Choroid plexus epithelial cell (primary cell): Measurements from ENCODE around the gene PDGFD.

ENCODE experiments used
- DNase-seq: peaks from one replicate; pipeline ENCODE4 v3.0.0-alpha.2; 2010; ENCODE audit warnings: low read depth
- H3K4me3 ChIP-seq: 2 replicates; pipeline ENCODE4 v1.5.1; 2011; ENCODE audit warnings: low read depth, mild to moderate bottlenecking, control low read depth, low read length, moderate library complexity
- TF ChIP-seq, protein P1 (sequence below): conservative IDR thresholded peaks from 2 replicates; pipeline ENCODE4 v1.5.1; 2011; ENCODE audit warnings: low read depth, mild to moderate bottlenecking, control low read depth, inconsistent platforms, low read length, moderate library complexity

Gene PDGFD

GRCh38 chr11:104129145-104129544 lies 34.8 kb downstream of the PDGFD start:
- DNase-seq, result no peak
- H3K4me3 ChIP-seq, result no peak overlapping the region
- TF ChIP-seq, protein P1, sequence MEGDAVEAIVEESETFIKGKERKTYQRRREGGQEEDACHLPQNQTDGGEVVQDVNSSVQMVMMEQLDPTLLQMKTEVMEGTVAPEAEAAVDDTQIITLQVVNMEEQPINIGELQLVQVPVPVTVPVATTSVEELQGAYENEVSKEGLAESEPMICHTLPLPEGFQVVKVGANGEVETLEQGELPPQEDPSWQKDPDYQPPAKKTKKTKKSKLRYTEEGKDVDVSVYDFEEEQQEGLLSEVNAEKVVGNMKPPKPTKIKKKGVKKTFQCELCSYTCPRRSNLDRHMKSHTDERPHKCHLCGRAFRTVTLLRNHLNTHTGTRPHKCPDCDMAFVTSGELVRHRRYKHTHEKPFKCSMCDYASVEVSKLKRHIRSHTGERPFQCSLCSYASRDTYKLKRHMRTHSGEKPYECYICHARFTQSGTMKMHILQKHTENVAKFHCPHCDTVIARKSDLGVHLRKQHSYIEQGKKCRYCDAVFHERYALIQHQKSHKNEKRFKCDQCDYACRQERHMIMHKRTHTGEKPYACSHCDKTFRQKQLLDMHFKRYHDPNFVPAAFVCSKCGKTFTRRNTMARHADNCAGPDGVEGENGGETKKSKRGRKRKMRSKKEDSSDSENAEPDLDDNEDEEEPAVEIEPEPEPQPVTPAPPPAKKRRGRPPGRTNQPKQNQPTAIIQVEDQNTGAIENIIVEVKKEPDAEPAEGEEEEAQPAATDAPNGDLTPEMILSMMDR, result no peak

- TF ChIP-seq, protein P1, result no peak
- H3K4me3 ChIP-seq, result no peak overlapping the region
- DNase-seq, result peak; percentile 58
Measured at GRCh38 chr11:104127828-104128227, 36.1 kb downstream of the PDGFD start.

- no peak overlapping the region for H3K4me3 ChIP-seq
- DNase-seq, result no peak
- TF ChIP-seq, protein P1, result no peak
Measured at GRCh38 chr11:104126464-104126863, 37.5 kb downstream of the PDGFD start.

- TF ChIP-seq, protein P1, result no peak
- peak; percentile 66 for DNase-seq
- H3K4me3 ChIP-seq, result no peak overlapping the region
Measured at GRCh38 chr11:104124979-104125378, 39.0 kb downstream of the PDGFD start.

GRCh38 chr11:104122836-104123235 lies 41.1 kb downstream of the PDGFD start:
- TF ChIP-seq, protein P1, result no peak
- H3K4me3 ChIP-seq, result no peak overlapping the region
- DNase-seq, result no peak

- H3K4me3 ChIP-seq, result no peak overlapping the region
- DNase-seq, result no peak
- TF ChIP-seq, protein P1, result no peak
Measured at GRCh38 chr11:104122011-104122635, 41.8 kb downstream of the PDGFD start.

DNA sequence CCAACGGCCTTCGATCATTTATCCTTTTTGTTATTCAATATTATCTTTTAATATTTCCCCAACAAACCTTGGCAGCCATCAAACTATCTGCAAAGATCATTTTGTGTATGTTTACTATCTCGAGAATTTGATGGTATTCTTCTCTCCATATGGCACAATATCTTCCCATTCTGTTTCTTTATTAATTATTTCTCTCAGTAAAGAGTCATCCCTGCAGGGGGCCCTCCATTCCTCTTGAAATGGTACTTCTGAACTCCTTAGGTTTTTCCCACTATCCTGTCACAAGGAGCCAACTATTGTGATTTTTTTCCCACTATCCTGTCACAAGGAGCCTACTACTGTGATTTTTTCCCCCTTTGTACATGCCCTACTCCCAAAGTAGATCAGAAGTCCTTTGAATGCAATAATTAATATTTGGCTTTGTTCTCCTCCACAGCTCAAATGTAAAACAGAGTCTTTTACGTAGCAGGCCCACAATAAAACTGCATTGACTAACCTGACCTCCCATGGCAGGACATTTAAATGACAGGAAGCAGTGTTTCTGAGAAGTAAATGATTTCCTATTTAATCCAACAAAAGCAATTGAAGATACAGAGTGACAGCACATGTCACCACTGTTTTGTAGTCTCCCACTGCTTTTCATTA lies 43.3 kb downstream of the PDGFD start:
- no peak for DNase-seq
- TF ChIP-seq, protein P1, result no peak
- H3K4me3 ChIP-seq, result no peak overlapping the region
